ENCODE results near the gene PLGRKT.

The PLGRKT gene

GRCh38 chr9:5389109-5389732 lies 48.5 kb downstream of the PLGRKT start:
- Histone ChIP-seq H3K36me3 (ENCODE audit: control insufficient read depth, low read length) (no peaks in the 10 kb centered on the region), H3K9me2 (replicated peaks; ENCODE audit: control insufficient read depth, low read length) (no peaks in the 10 kb centered on the region), H3K27me3 (ENCODE audit: control insufficient read depth, low read length) (no peaks in the 10 kb centered on the region), H3K79me2 (ENCODE audit: control insufficient read depth, low read length) (no peaks in the 10 kb centered on the region), H3K4me2 (ENCODE audit: low read length) (no peak overlapping the region), H3K9me3 (ENCODE audit: control insufficient read depth, insufficient read depth, low read length) (no peaks in the 10 kb centered on the region), H3F3A (ENCODE audit: control insufficient read depth, insufficient read depth) (no peaks in the 10 kb centered on the region), H3K4me1 (ENCODE audit: control insufficient read depth, low read length) (no peaks in the 10 kb centered on the region), H3K4me3 (ENCODE audit: low read length) (no peak overlapping the region), H3K27ac (ENCODE audit: low read depth, low read length) (no peak overlapping the region), H4K20me1 (ENCODE audit: control insufficient read depth, insufficient read depth, low read depth, low read length) (no peaks in the 10 kb centered on the region)
- TF ChIP-seq CTCF (IDR thresholded peaks at IDR 0.05; ENCODE audit: low read depth, low read length, poor library complexity, severe bottlenecking) (no peak), EZH2phosphoT487 (IDR thresholded peaks at IDR 0.05; ENCODE audit: borderline replicate concordance, low read length) (no peak)

GRCh38 chr9:5388026-5388819 lies 49.5 kb downstream of the PLGRKT start:
- TF ChIP-seq EZH2phosphoT487 (IDR thresholded peaks at IDR 0.05; ENCODE audit: borderline replicate concordance, low read length) (no peak), CTCF (IDR thresholded peaks at IDR 0.05; ENCODE audit: low read depth, low read length, poor library complexity, severe bottlenecking) (no peak)
- no peak overlapping the region for H3K4me3 ChIP-seq (ENCODE audit: low read length)
- H3K4me1 ChIP-seq (ENCODE audit: control insufficient read depth, low read length) = no peaks in the 10 kb centered on the region
- H3K9me3 ChIP-seq (ENCODE audit: control insufficient read depth, insufficient read depth, low read length) = no peaks in the 10 kb centered on the region
- H4K20me1 ChIP-seq (ENCODE audit: control insufficient read depth, insufficient read depth, low read depth, low read length) = no peaks in the 10 kb centered on the region
- H3K27me3 ChIP-seq (ENCODE audit: control insufficient read depth, low read length) = no peaks in the 10 kb centered on the region
- H3F3A ChIP-seq (ENCODE audit: control insufficient read depth, insufficient read depth) = no peaks in the 10 kb centered on the region
- H3K79me2 ChIP-seq (ENCODE audit: control insufficient read depth, low read length) = no peaks in the 10 kb centered on the region
- H3K27ac ChIP-seq (ENCODE audit: low read depth, low read length) = no peak overlapping the region
- H3K9me2 ChIP-seq (replicated peaks; ENCODE audit: control insufficient read depth, low read length) = no peaks in the 10 kb centered on the region
- H3K4me2 ChIP-seq (ENCODE audit: low read length) = no peak overlapping the region
- no peaks in the 10 kb centered on the region for H3K36me3 ChIP-seq (ENCODE audit: control insufficient read depth, low read length)

- Histone ChIP-seq H3F3A (ENCODE audit: control insufficient read depth, insufficient read depth) (no peaks in the 10 kb centered on the region), H3K79me2 (ENCODE audit: control insufficient read depth, low read length) (no peaks in the 10 kb centered on the region), H3K4me3 (ENCODE audit: low read length) (no peak overlapping the region), H3K27ac (ENCODE audit: low read depth, low read length) (no peak overlapping the region), H3K36me3 (ENCODE audit: control insufficient read depth, low read length) (no peaks in the 10 kb centered on the region), H3K4me1 (ENCODE audit: control insufficient read depth, low read length) (peaks cover 8% of the 10 kb centered on the region), H3K4me2 (ENCODE audit: low read length) (no peak overlapping the region), H4K20me1 (ENCODE audit: control insufficient read depth, insufficient read depth, low read depth, low read length) (no peaks in the 10 kb centered on the region), H3K9me3 (ENCODE audit: control insufficient read depth, insufficient read depth, low read length) (no peaks in the 10 kb centered on the region), H3K9me2 (replicated peaks; ENCODE audit: control insufficient read depth, low read length) (no peaks in the 10 kb centered on the region), H3K27me3 (ENCODE audit: control insufficient read depth, low read length) (no peaks in the 10 kb centered on the region)
- TF ChIP-seq EZH2phosphoT487 (IDR thresholded peaks at IDR 0.05; ENCODE audit: borderline replicate concordance, low read length) = no peak
- no peak for TF ChIP-seq CTCF (IDR thresholded peaks at IDR 0.05; ENCODE audit: low read depth, low read length, poor library complexity, severe bottlenecking)
Observed at GRCh38 chr9:5384436-5384835, 53.3 kb downstream of the PLGRKT start.

All from DOHH2 (cell line).